Body of pancreas (tissue), 4 donors: ENCODE measurements around the gene C1QTNF8. TPM values are rescaled to one million over a fixed set of nuclear protein-coding genes. Genes with fewer than 3 reads are reported as not detected.

Experiments
- ATAC-seq: fragments of 150-250 bp; one replicate; pipeline ENCODE4 v1.9.1; 2016
- DNase-seq, 4 donors: peaks; one replicate each; pipeline ENCODE4 v3.0.0-alpha.2; 2019
- H3K27ac ChIP-seq, 4 donors: fragments of 200-600 bp; sonication (generic); 1 replicate in 3 of 4; 2 replicates in 1 of 4; pipeline versions ENCODE4 v1.5.1 to v1.6.1; 2016 to 2019; ENCODE audit warnings: mild to moderate bottlenecking in 1 of 4, mixed read lengths in 1 of 4, moderate library complexity in 1 of 4
- H3K27me3 ChIP-seq, 2 donors: fragments of 200-600 bp; sonication (generic); one replicate each; pipeline ENCODE4 v1.6.0; 2016; ENCODE audit warnings: mild to moderate bottlenecking in 1 of 2
- H3K36me3 ChIP-seq, 2 donors: fragments of 200-600 bp; sonication (generic); replicated peaks in 1 of 2; 2 replicates each; pipeline ENCODE4 v1.5.1; 2016; ENCODE audit warnings: low read depth in 2 of 2; ENCODE audit not compliant: insufficient read depth in 1 of 2
- H3K4me1 ChIP-seq: fragments of 200-600 bp; sonication (generic); one replicate; pipeline ENCODE4 v1.6.0; 2016
- H3K4me3 ChIP-seq, 2 donors: fragments of 200-600 bp; sonication (generic); 1 replicate in 1 of 2; 2 replicates in 1 of 2; pipeline ENCODE4 v1.5.1; 2016 to 2019
- H3K9me3 ChIP-seq, 3 donors: fragments of 200-600 bp; sonication (generic); 1 replicate in 2 of 3; 2 replicates in 1 of 3; pipeline ENCODE4 v1.5.1; 2016
- POLR2A ChIP-seq, 3 donors: fragments of 450-650 bp; IDR thresholded peaks; one replicate each; pipeline ENCODE4 v1.6.1; 2016; ENCODE audit warnings: antibody characterized with exemption in 3 of 3, mild to moderate bottlenecking in 2 of 3
- WGBS, 2 donors: methylation state at CpG; one replicate each; pipeline ENCODE4 v1.1.5; 2017; 5-methylcytosine and 5-hydroxymethylcytosine counted together
- intact Hi-C: fragments of 100-400 bp; cut with DNase I; formaldehyde crosslinking; loops from one replicate; pipeline ENCODE4 v1.15.1; 2023
- total RNA-seq, 2 donors: library from RNA; depleted of rRNA; stranded (reverse); fragments of >200 nt; gene quantifications; one replicate each; pipeline ENCODE4 v1.1.0, GENCODE V29; 2016
- TF ChIP-seq, protein P1 (sequence below), 7 experiments: fragments of 450-650 bp in 4 of 7; fragments of 200-600 bp in 3 of 7; sonication (generic) in 3 of 7; IDR thresholded peaks; one replicate each; pipeline ENCODE4 v1.5.1; 2016 to 2019; ENCODE audit warnings: antibody characterized with exemption in 7 of 7

Gene C1QTNF8
- total RNA-seq, 2 donors from 2014 or later: not detected

GRCh38 chr16:1142911-1143310, 46.9 kb upstream of the C1QTNF8 start:
- Histone ChIP-seq H3K4me1 (peaks cover 11% of the 10 kb centered on the region), H3K27ac (no peak overlapping the region), H3K4me3 (no peak overlapping the region), H3K27me3 (no peaks in the 10 kb centered on the region), H3K9me3 (no peaks in the 10 kb centered on the region), H3K36me3 (no peaks in the 10 kb centered on the region)
- no peak for TF ChIP-seq POLR2A (IDR thresholded peaks at IDR 0.05)
- TF ChIP-seq, protein P1, sequence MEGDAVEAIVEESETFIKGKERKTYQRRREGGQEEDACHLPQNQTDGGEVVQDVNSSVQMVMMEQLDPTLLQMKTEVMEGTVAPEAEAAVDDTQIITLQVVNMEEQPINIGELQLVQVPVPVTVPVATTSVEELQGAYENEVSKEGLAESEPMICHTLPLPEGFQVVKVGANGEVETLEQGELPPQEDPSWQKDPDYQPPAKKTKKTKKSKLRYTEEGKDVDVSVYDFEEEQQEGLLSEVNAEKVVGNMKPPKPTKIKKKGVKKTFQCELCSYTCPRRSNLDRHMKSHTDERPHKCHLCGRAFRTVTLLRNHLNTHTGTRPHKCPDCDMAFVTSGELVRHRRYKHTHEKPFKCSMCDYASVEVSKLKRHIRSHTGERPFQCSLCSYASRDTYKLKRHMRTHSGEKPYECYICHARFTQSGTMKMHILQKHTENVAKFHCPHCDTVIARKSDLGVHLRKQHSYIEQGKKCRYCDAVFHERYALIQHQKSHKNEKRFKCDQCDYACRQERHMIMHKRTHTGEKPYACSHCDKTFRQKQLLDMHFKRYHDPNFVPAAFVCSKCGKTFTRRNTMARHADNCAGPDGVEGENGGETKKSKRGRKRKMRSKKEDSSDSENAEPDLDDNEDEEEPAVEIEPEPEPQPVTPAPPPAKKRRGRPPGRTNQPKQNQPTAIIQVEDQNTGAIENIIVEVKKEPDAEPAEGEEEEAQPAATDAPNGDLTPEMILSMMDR (IDR thresholded peaks at IDR 0.05): no peak
- 58 to 81% methylated on average over 10 to 16 of the region's 19 CpGs for WGBS, 2 donors
- no peak for DNase-seq
- intact Hi-C loops: no loop called here
- no peak for ATAC-seq

DNA sequence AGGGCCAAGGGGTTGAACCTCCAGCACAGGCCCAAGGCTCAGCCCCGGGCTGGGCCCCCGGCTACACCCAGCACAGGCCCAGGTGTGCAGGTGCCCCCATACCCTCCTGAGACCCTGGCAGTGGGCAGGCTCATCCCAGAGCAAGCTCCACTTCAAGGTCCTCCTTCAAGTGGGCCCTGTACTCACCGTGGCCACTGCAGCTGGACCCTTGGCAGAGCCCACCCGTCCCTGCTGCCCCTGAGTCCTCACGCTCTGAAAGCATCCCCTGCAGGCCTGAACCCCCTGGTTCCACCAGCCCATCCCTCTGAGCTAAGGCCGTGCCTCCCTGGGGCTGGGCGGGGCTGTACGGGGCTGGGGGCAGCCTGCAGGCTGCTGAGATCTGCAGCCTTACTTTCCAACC, 45.7 kb upstream of the C1QTNF8 start:
- no peak for TF ChIP-seq POLR2A (IDR thresholded peaks at IDR 0.05)
- TF ChIP-seq, protein P1 (IDR thresholded peaks at IDR 0.05): no peak
- intact Hi-C loops: no loop called here
- ATAC-seq (no peak), DNase-seq (no peak)
- Histone ChIP-seq H3K36me3 (no peaks in the 10 kb centered on the region), H3K9me3 (no peaks in the 10 kb centered on the region), H3K4me1 (peaks cover 11% of the 10 kb centered on the region), H3K27ac (no peak overlapping the region), H3K27me3 (no peaks in the 10 kb centered on the region), H3K4me3 (no peak overlapping the region)
- 83 to 91% methylated on average over 6 to 8 of the region's 8 CpGs for WGBS, 2 donors

DNA sequence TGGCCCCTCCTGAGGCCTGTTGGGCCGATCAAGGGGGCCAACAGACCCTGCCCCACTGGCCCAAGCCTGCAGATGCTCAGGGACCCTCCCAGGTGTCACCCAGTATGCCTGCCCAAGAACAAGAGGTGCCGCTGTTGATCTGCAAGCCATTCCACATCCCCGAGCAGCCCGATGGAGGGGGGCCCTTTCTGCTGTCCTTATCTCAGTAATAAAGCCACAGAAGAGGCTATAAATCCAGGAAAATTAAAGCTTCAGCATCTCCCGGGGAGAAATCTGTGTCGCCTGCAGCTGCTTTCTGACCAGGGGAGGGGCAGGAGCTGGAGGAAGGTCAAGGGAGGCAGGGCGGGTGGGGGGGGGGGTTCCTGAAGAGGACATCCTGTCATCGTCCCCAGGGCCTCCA, 45.1 kb upstream of the C1QTNF8 start:
- WGBS, 2 donors: 48 to 54% methylated on average over 3 to 8 of the region's 8 CpGs
- no peak overlapping the region for H3K4me3 ChIP-seq
- intact Hi-C loops: no loop called here

GRCh38 chr16:1140582-1141162, 44.6 kb upstream of the C1QTNF8 start:
- Histone ChIP-seq H3K9me3 (no peaks in the 10 kb centered on the region), H3K27me3 (no peaks in the 10 kb centered on the region), H3K4me3 (no peak overlapping the region), H3K4me1 (peaks cover 17% of the 10 kb centered on the region), H3K27ac (no peak overlapping the region), H3K36me3 (no peaks in the 10 kb centered on the region)
- DNase-seq (no peak), ATAC-seq (no peak)
- TF ChIP-seq, protein P1 (IDR thresholded peaks at IDR 0.05): no peak
- TF ChIP-seq POLR2A (IDR thresholded peaks at IDR 0.05): no peak
- 86 to 87% methylated on average over 18 to 23 of the region's 23 CpGs for WGBS, 2 donors
- intact Hi-C loops: no loop called here

More for the DNA sequence above, 45.1 kb upstream of the C1QTNF8 start:
- TF ChIP-seq POLR2A (IDR thresholded peaks at IDR 0.05): no peak
- TF ChIP-seq, protein P1 (IDR thresholded peaks at IDR 0.05): no peak
- no peak for DNase-seq
- Histone ChIP-seq H3K4me1 (peaks cover 14% of the 10 kb centered on the region), H3K27ac (no peak overlapping the region), H3K9me3 (no peaks in the 10 kb centered on the region), H3K36me3 (no peaks in the 10 kb centered on the region), H3K27me3 (no peaks in the 10 kb centered on the region)
- no peak for ATAC-seq

GRCh38 chr16:1137604-1138003, 41.6 kb upstream of the C1QTNF8 start:
- WGBS, 2 donors: 70 to 77% methylated on average over 22 to 24 of the region's 24 CpGs
- DNase-seq: peak in 3 of 4 donors; percentile 32 to 49 (median 36)
- Histone ChIP-seq H3K36me3 (no peaks in the 10 kb centered on the region), H3K27me3 (no peaks in the 10 kb centered on the region), H3K4me3 (no peak overlapping the region), H3K27ac (no peak overlapping the region), H3K9me3 (no peaks in the 10 kb centered on the region), H3K4me1 (peaks cover 32% of the 10 kb centered on the region)
- intact Hi-C loops: no loop called here
- no peak for ATAC-seq
- TF ChIP-seq, protein P1 (IDR thresholded peaks at IDR 0.05): no peak
- no peak for TF ChIP-seq POLR2A (IDR thresholded peaks at IDR 0.05)
